Purkinje cell (primary cell): ENCODE results near the gene ABCA5. TPM values are rescaled to one million over a fixed set of nuclear protein-coding genes. Genes with fewer than 3 reads are reported as not detected.

Source experiments
- polyA plus RNA-seq: library from polyadenylated mRNA; unstranded; fragments of >200 nt; fragmentation: Nextera tagmentation; gene quantifications from 2 replicates; pipeline ENCODE4 v1.2.1, GENCODE V29; 2014

Gene ABCA5
- polyA plus RNA-seq, result 113 and 114 TPM in 2 replicates

GRCh38 chr17:69327060-69327831 lies at the start of gene ABCA5:
ABCA5 (minus strand) TSS chr17:69327133; CDS start chr17:69314415, 12,718 bp downstream.

DNA sequence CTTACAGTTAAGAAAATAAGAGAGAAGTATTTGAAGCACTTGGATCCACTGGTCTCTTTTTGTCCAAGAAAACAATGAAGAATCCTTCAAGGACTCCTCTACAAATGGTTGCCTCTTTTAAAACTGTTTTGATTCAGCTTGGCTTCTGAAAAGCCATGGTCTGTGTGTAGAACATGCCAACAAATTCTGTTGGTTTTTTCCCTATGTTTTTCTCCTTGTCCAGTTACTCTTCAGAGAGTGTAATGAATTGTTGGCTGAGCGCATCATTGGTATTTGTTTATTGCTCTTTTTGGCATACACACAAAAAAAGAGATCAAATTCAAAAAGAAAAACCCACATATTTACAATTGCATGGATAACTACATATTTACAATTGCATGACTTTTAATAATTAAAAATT lies 98.4 kb downstream of the ABCA5 start, which contains the start of gene ABCA10:
Gene ABCA10, minus strand, starts transcription at position 249 of the 400 bp plus-strand sequence. CDS start 3,466 bp downstream, outside the sequence.

Other genes starting within 250 kb of the ABCA5 start
- 3.8 and 7.5 TPM in 2 replicates for gene ABCA6, start 185.2 kb downstream of the ABCA5 start, polyA plus RNA-seq
- 1.1 and 6.0 TPM in 2 replicates for gene ABCA10, start 98.3 kb downstream of the ABCA5 start, polyA plus RNA-seq
- gene MAP2K6, start 87.6 kb upstream of the ABCA5 start, polyA plus RNA-seq, result 10.5 and 13.6 TPM in 2 replicates